ENCODE measurements around the gene IFITM5.

- no peak for TF ChIP-seq CTCF (IDR thresholded peaks at IDR 0.05; ENCODE audit: low read depth, low read length)
- TF ChIP-seq EZH2phosphoT487 (IDR thresholded peaks at IDR 0.05; ENCODE audit: low read depth), result no peak
These were observed 21.1 kb downstream of the IFITM5 start, which contains the start of gene NLRP6 for GRCh38 chr11:278001-278951.
